Endothelial cell of hepatic sinusoid (primary cell): ENCODE measurements around the gene RITA1.

Experiments
- in situ Hi-C: cut with HindIII; loops from 2 replicates; pipeline ENCODE4 v1.10.0; 2017; ENCODE audit warnings: low sequenced_read_pairs

The RITA1 gene

GRCh38 chr12:113241191-113242025 lies 55.9 kb downstream of the RITA1 start:
- in situ Hi-C loops, result no loop called here
